ENCODE results near the gene RHOD. TPM values are rescaled to one million over a fixed set of nuclear protein-coding genes. Genes with fewer than 3 reads are reported as not detected.

Gene RHOD
- total RNA-seq, 1 donor from 2014 or later: 1.7 TPM

DNA sequence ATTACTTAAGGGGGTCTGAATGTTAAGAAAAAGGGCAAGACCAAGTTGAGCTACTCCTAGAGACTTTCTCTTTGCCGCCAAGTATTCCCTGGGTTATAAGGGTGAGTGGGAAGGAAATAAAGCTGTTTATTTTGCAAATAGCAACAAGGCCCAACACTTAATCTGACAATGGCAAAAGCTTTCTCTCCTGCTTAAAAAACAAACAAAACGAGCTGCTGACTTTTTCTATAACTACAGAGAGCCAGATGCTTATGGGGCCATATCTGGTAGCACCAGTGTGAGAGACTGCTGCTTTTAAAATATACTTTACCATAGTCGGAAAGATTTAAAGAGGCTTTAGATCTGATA lies 60.1 kb downstream of the RHOD start:
- Mint-ChIP-seq H3K4me3 (peak overlapping the region; percentile 91), H3K27ac (ENCODE audit: unreplicated experiment) (no peak overlapping the region)

DNA sequence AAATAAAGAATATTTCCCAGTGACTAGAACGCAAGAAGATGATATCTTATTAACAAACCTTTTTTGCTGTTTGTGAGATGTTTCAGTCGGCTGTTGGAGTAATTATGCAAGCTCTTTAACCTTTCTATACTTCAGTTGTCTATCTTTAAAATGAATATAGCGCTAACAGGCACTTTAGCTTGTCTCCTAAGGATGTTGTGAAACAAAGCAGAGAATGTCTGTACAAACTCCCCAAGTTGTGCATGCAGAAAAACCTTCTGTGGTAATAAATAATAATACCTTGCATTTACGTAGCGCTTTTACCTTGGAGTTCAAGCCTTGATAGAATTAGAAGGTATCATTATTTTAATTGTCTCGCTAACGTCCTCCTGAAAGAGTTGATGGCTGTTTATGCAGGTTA lies 60.5 kb downstream of the RHOD start:
- TF ChIP-seq, protein P1, sequence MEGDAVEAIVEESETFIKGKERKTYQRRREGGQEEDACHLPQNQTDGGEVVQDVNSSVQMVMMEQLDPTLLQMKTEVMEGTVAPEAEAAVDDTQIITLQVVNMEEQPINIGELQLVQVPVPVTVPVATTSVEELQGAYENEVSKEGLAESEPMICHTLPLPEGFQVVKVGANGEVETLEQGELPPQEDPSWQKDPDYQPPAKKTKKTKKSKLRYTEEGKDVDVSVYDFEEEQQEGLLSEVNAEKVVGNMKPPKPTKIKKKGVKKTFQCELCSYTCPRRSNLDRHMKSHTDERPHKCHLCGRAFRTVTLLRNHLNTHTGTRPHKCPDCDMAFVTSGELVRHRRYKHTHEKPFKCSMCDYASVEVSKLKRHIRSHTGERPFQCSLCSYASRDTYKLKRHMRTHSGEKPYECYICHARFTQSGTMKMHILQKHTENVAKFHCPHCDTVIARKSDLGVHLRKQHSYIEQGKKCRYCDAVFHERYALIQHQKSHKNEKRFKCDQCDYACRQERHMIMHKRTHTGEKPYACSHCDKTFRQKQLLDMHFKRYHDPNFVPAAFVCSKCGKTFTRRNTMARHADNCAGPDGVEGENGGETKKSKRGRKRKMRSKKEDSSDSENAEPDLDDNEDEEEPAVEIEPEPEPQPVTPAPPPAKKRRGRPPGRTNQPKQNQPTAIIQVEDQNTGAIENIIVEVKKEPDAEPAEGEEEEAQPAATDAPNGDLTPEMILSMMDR (conservative IDR thresholded peaks at IDR 0.05): no peak
- Mint-ChIP-seq H3K4me3 (peak overlapping the region; percentile 91), H3K4me1 (peaks cover 27% of the 10 kb centered on the region), H3K36me3 (ENCODE audit: low read depth) (no peaks in the 10 kb centered on the region), H3K27ac (ENCODE audit: unreplicated experiment) (peak overlapping the region; percentile 81), H3K27me3 (ENCODE audit: low read depth) (peaks cover 2% of the 10 kb centered on the region), H3K9me3 (no peaks in the 10 kb centered on the region)
- DNase-seq (ENCODE audit: low read depth, low spot score): no peak

More for the DNA sequence above, 60.1 kb downstream of the RHOD start:
- Mint-ChIP-seq H3K27me3 (ENCODE audit: low read depth) (peaks cover 2% of the 10 kb centered on the region), H3K9me3 (no peaks in the 10 kb centered on the region), H3K36me3 (ENCODE audit: low read depth) (no peaks in the 10 kb centered on the region), H3K4me1 (peaks cover 24% of the 10 kb centered on the region)
- DNase-seq (ENCODE audit: low read depth, low spot score): no peak
- TF ChIP-seq, protein P1 (conservative IDR thresholded peaks at IDR 0.05): no peak

DNA sequence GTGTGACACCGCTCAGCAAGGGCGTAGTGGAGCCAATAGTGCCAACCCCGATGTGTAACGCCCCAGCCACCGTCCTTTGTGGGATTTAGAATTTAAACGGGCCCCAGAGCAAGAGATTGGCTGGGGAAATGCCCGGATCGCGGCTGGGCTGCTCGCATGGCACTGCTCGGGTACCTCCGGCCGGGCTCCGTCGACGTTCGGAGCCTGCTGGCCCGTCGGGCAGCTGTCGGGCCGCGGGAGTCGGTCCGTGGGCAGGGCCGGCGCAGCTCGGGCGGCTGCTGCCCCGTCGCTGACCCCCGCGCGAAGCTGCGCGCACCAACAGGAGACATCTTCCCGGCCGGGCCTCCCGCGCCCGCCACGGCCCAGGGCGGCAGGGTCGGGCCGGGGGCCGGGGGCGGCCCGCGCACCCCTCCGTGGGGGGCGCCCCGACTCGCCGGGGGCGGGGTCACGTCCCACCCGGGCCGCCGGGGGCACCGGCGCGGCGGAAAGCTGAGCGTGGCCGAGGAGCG lies 61.1 kb downstream of the RHOD start:
- H3K4me1 Mint-ChIP-seq: peaks cover 27% of the 10 kb centered on the region
- peak; percentile 12 for DNase-seq (ENCODE audit: low read depth, low spot score)
- H3K36me3 Mint-ChIP-seq (ENCODE audit: low read depth): no peaks in the 10 kb centered on the region
- TF ChIP-seq, protein P1 (conservative IDR thresholded peaks at IDR 0.05): no peak
- no peaks in the 10 kb centered on the region for H3K9me3 Mint-ChIP-seq
- H3K27me3 Mint-ChIP-seq (ENCODE audit: low read depth): peaks cover 2% of the 10 kb centered on the region
- peak overlapping the region; percentile 81 for H3K27ac Mint-ChIP-seq (ENCODE audit: unreplicated experiment)
- H3K4me3 Mint-ChIP-seq: peak overlapping the region; percentile 91

DNA sequence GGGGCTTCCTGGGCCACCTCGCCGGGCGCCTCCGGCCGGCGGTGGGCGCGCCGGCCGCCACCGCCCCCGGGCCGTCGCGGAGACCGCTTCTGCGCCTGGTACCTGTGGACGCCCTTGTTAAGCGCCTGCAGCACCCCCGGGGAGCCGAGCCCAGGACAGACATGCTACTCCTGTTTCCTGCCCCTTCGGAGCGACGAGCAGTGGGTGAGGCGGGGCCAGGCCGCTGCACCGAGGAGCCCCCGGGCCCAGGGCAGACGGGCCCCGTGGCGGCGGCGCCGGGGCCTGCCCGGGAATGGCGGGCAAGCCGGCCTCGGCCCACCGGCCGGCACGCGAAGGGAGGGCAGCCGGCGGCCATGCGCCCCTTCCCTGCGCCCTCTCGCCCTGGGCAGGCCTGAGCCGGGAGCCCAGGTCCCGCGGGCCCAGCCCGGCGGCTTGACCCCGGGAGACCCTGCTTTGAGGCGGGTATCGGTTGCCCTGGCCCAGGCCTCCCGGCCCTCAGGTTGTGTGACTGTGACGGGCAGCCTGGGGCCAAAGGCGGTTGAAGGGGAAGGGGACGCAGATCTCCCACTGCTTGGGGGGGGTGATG lies 61.6 kb downstream of the RHOD start:
- TF ChIP-seq, protein P1 (conservative IDR thresholded peaks at IDR 0.05): no peak
- H3K36me3 Mint-ChIP-seq (ENCODE audit: low read depth): no peaks in the 10 kb centered on the region
- peak overlapping the region; percentile 85 for H3K4me3 Mint-ChIP-seq
- no peak for DNase-seq (ENCODE audit: low read depth, low spot score)
- no peaks in the 10 kb centered on the region for H3K9me3 Mint-ChIP-seq
- no peak overlapping the region for H3K27ac Mint-ChIP-seq (ENCODE audit: unreplicated experiment)
- peaks cover 2% of the 10 kb centered on the region for H3K27me3 Mint-ChIP-seq (ENCODE audit: low read depth)
- H3K4me1 Mint-ChIP-seq: peaks cover 27% of the 10 kb centered on the region

DNA sequence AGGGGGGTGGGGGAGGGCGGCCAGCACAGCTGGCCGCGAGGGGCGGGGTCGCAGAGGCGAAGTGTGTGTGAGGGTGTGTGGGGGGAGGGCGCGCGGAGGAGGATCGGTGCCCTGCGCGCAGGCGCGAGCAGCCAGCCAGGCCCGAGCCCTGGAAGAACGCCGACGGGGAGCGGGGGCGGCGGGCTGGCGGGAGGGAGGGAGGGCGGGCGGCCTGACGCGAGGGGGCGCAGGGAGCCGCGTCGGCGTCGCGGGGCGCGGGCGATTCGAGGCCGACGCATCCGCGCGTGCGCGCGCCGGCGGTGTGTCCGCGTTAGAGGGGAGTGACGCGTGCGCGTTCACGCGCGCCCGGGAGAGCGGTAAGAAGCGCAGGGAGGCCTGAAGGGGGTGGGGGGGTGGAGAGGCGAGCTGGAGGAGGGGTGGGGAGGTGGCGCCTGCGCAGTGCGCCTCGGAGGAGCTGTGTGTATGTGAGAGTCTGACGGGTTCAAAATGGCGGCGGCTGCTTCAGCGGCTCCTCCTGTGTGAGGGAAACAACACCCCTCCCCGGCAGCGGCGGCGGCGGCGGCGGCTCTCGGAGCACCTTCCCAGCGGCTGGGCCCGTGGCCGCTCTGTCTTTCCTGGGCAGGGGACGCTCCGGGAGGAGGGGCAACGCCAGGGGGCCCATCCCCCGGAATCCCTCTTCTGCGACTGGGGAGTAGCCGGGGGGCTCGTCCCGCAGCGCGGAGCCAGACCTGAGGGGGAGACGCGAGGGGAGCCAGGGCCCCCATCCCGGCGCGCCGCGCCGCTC lies 62.3 kb downstream of the RHOD start, which contains the start of gene KDM2A:
Gene KDM2A, plus strand, starts transcription at position 463 of the 784 bp plus-strand sequence. CDS start 2,054 bp downstream, outside the sequence.
- TF ChIP-seq, protein P1 (conservative IDR thresholded peaks at IDR 0.05): peak; percentile 43
- peak within 1 kb of the TSS; percentile 97 for H3K27ac Mint-ChIP-seq (ENCODE audit: unreplicated experiment)
- peak within 1 kb of the TSS; percentile 99 for H3K4me3 Mint-ChIP-seq

More for the DNA sequence above, 62.3 kb downstream of the RHOD start, which contains the start of gene KDM2A:
- no peaks in the 10 kb centered on the region for H3K36me3 Mint-ChIP-seq (ENCODE audit: low read depth)
- H3K27me3 Mint-ChIP-seq (ENCODE audit: low read depth): peaks cover 2% of the 10 kb centered on the region
- H3K9me3 Mint-ChIP-seq: no peaks in the 10 kb centered on the region
- H3K4me1 Mint-ChIP-seq: peaks cover 27% of the 10 kb centered on the region
- peak; percentile 91 for DNase-seq (ENCODE audit: low read depth, low spot score)

All from neural crest cell (in vitro differentiated cells).